ENCODE data around the gene CCDC60.

The CCDC60 gene

DNA sequence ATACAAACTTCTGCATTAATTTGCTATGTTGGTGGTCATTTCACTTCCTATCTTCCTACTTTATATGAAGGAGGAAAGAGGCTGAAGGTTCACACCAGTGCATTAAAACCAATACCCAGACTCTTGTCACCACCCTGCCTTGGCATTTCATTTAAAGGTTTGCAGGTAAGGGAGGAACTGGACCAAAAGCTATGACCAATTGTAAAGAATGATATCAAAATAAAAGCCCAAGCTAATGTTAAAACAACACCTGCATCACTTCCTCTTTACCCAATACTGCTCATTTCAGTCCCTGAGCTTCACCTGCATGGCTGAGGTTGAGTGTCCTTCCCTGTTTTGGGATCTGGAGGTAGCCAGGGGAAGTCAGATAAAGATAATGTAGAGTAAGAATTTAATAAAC is 211.8 kb downstream of the CCDC60 start:
- no peaks in the 10 kb centered on the region for H3K79me2 ChIP-seq (ENCODE audit: insufficient read depth, low read depth)
- no peaks in the 10 kb centered on the region for H3K36me3 ChIP-seq (ENCODE audit: insufficient read depth)
- H3K4me2 ChIP-seq: no peak overlapping the region
- H3K4me3 ChIP-seq (IDR thresholded peaks at IDR 0.05; ENCODE audit: insufficient read depth, low read depth, low read length): no peak overlapping the region
- H3K27ac ChIP-seq: no peak overlapping the region
- H2AFZ ChIP-seq (ENCODE audit: low read depth): no peak overlapping the region
- H4K20me1 ChIP-seq (ENCODE audit: insufficient read depth): no peaks in the 10 kb centered on the region
- TF ChIP-seq, protein P1, sequence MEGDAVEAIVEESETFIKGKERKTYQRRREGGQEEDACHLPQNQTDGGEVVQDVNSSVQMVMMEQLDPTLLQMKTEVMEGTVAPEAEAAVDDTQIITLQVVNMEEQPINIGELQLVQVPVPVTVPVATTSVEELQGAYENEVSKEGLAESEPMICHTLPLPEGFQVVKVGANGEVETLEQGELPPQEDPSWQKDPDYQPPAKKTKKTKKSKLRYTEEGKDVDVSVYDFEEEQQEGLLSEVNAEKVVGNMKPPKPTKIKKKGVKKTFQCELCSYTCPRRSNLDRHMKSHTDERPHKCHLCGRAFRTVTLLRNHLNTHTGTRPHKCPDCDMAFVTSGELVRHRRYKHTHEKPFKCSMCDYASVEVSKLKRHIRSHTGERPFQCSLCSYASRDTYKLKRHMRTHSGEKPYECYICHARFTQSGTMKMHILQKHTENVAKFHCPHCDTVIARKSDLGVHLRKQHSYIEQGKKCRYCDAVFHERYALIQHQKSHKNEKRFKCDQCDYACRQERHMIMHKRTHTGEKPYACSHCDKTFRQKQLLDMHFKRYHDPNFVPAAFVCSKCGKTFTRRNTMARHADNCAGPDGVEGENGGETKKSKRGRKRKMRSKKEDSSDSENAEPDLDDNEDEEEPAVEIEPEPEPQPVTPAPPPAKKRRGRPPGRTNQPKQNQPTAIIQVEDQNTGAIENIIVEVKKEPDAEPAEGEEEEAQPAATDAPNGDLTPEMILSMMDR (conservative IDR thresholded peaks at IDR 0.05; ENCODE audit: low read depth, low read length): no peak
- H3K4me1 ChIP-seq (ENCODE audit: low read depth, poor library complexity, severe bottlenecking): no peaks in the 10 kb centered on the region
- H3K27me3 ChIP-seq (ENCODE audit: insufficient read depth, low read depth): no peaks in the 10 kb centered on the region
- H3K9ac ChIP-seq: no peak overlapping the region

DNA sequence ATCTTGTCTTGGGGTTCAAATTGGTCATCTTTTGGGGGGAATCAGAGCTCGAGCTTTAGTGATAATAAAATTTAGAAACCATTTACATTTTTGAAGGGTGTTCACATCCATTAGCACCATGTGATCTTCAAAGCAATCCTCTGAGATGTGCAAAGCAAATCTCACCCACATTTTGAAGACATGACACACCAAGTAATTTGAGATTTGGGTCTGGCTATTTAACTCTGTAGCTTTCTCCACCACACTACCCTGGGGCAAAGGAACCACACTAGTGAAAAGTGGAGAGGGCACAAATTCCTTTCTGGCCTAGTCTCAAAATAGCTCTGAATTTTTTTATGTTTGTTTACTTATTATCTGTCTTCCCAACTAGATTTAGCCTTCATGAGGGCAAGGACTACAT is 212.5 kb downstream of the CCDC60 start:
- H3K27ac ChIP-seq: no peak overlapping the region
- no peaks in the 10 kb centered on the region for H3K27me3 ChIP-seq (ENCODE audit: insufficient read depth, low read depth)

DNA sequence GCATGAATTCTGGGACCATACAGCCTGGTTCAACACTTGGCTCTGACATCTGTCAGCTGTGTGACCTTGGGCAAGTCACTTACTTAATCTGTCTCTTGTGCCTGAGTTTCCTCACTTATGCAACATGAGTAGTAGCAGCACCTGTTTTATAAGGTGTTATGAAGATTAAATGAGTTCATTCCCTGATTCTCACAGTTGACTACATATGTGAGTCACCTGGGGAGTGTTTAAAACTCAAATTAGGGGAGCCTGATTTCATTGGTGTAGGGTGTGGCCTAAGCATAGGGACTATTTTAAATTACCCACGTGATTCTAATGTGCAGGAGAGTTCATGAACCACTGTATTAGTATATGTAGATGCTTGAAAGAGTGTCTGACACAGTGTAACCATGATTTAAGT is 222.3 kb downstream of the CCDC60 start:
- H4K20me1 ChIP-seq (ENCODE audit: insufficient read depth): no peaks in the 10 kb centered on the region
- no peaks in the 10 kb centered on the region for H3K4me1 ChIP-seq (ENCODE audit: low read depth, poor library complexity, severe bottlenecking)
- no peaks in the 10 kb centered on the region for H3K27me3 ChIP-seq (ENCODE audit: insufficient read depth, low read depth)
- no peak overlapping the region for H3K4me2 ChIP-seq
- H3K79me2 ChIP-seq (ENCODE audit: insufficient read depth, low read depth): no peaks in the 10 kb centered on the region
- TF ChIP-seq, protein P1 (conservative IDR thresholded peaks at IDR 0.05; ENCODE audit: low read depth, low read length): no peak
- H3K9ac ChIP-seq: no peak overlapping the region
- no peak overlapping the region for H3K27ac ChIP-seq
- H3K36me3 ChIP-seq (ENCODE audit: insufficient read depth): no peaks in the 10 kb centered on the region
- no peak overlapping the region for H3K4me3 ChIP-seq (IDR thresholded peaks at IDR 0.05; ENCODE audit: insufficient read depth, low read depth, low read length)
- H2AFZ ChIP-seq (ENCODE audit: low read depth): no peak overlapping the region

More for the DNA sequence above, 212.5 kb downstream of the CCDC60 start:
- TF ChIP-seq, protein P1 (conservative IDR thresholded peaks at IDR 0.05; ENCODE audit: low read depth, low read length): no peak
- Histone ChIP-seq H3K36me3 (ENCODE audit: insufficient read depth) (no peaks in the 10 kb centered on the region), H3K9ac (no peak overlapping the region), H2AFZ (ENCODE audit: low read depth) (no peak overlapping the region), H3K79me2 (ENCODE audit: insufficient read depth, low read depth) (no peaks in the 10 kb centered on the region), H3K4me1 (ENCODE audit: low read depth, poor library complexity, severe bottlenecking) (no peaks in the 10 kb centered on the region), H3K4me3 (IDR thresholded peaks at IDR 0.05; ENCODE audit: insufficient read depth, low read depth, low read length) (no peak overlapping the region), H4K20me1 (ENCODE audit: insufficient read depth) (no peaks in the 10 kb centered on the region), H3K4me2 (no peak overlapping the region)

GRCh38 chr12:119565404-119565803 is 230.9 kb downstream of the CCDC60 start:
- no peaks in the 10 kb centered on the region for H3K27me3 ChIP-seq (ENCODE audit: insufficient read depth, low read depth)
- H3K9ac ChIP-seq: no peak overlapping the region
- TF ChIP-seq, protein P1 (conservative IDR thresholded peaks at IDR 0.05; ENCODE audit: low read depth, low read length): no peak
- no peaks in the 10 kb centered on the region for H3K36me3 ChIP-seq (ENCODE audit: insufficient read depth)
- no peaks in the 10 kb centered on the region for H3K79me2 ChIP-seq (ENCODE audit: insufficient read depth, low read depth)
- H2AFZ ChIP-seq (ENCODE audit: low read depth): no peak overlapping the region
- H4K20me1 ChIP-seq (ENCODE audit: insufficient read depth): no peaks in the 10 kb centered on the region
- H3K4me3 ChIP-seq (IDR thresholded peaks at IDR 0.05; ENCODE audit: insufficient read depth, low read depth, low read length): no peak overlapping the region
- H3K4me2 ChIP-seq: no peak overlapping the region
- H3K27ac ChIP-seq: no peak overlapping the region
- no peaks in the 10 kb centered on the region for H3K4me1 ChIP-seq (ENCODE audit: low read depth, poor library complexity, severe bottlenecking)
